Activated CD8-positive, alpha-beta T cell treated with anti-CD3 and anti-CD28 coated beads for 36 hours (primary cell): ENCODE measurements around the gene COPZ1. TPM values are rescaled to one million over a fixed set of nuclear protein-coding genes. Genes with fewer than 3 reads are reported as not detected.

Experiments used
- ATAC-seq: fragments of 200-7000 bp; cut with Tn5 transposase; one replicate; pipeline ENCODE4 v1.10.0; 2021; ENCODE audit warnings: mild to moderate bottlenecking, moderate library complexity
- CTCF ChIA-PET: fragments of 350-600 bp; sonication (Branson Sonifier 250); formaldehyde crosslinking; loops from one replicate; lab custom pipeline; 2021; ENCODE audit warnings: antibody characterized with exemption; lab: Charles Lee
- POLR2A ChIA-PET: fragments of 350-600 bp; sonication (Branson Sonifier 250); formaldehyde crosslinking; loops from one replicate; lab custom pipeline; 2021; ENCODE audit warnings: antibody characterized with exemption; lab: Charles Lee
- DNase-seq: peaks from one replicate; pipeline ENCODE4 v3.0.0-alpha.2; 2020
- H3K27ac Mint-ChIP-seq: one replicate; pipeline ENCODE4 v1.8.0; 2021; ENCODE audit warnings: mild to moderate bottlenecking, mixed read lengths
- H3K27me3 Mint-ChIP-seq: one replicate; pipeline ENCODE4 v1.8.0; 2021; ENCODE audit warnings: mixed read lengths
- H3K36me3 Mint-ChIP-seq: one replicate; pipeline ENCODE4 v1.8.0; 2021; ENCODE audit warnings: low read depth, mixed read lengths
- H3K4me1 Mint-ChIP-seq: one replicate; pipeline ENCODE4 v1.8.0; 2021; ENCODE audit warnings: low read depth, mixed read lengths
- H3K4me3 Mint-ChIP-seq: one replicate; pipeline ENCODE4 v1.8.0; 2021; ENCODE audit warnings: mild to moderate bottlenecking, moderate library complexity, mixed read lengths
- H3K9me3 Mint-ChIP-seq: one replicate; pipeline ENCODE4 v1.8.0; 2021; ENCODE audit warnings: mixed read lengths
- intact Hi-C: fragments of 100-400 bp; cut with micrococcal nuclease; formaldehyde crosslinking; loops from one replicate; pipeline ENCODE4 v1.10.0; 2022
- total RNA-seq, 2 experiments: library from RNA; stranded (reverse); gene quantifications; one replicate each; pipeline ENCODE4 v1.2.3, GENCODE V29; 2021
- TF ChIP-seq, protein P1 (sequence below): fragments of 200-600 bp; IDR thresholded peaks from one replicate; pipeline ENCODE4 v1.8.0; 2022; ENCODE audit warnings: antibody characterized with exemption, mild to moderate bottlenecking

The COPZ1 gene
- total RNA-seq, 2 experiments from 2014 or later, result 75.8 to 78.4 TPM

DNA sequence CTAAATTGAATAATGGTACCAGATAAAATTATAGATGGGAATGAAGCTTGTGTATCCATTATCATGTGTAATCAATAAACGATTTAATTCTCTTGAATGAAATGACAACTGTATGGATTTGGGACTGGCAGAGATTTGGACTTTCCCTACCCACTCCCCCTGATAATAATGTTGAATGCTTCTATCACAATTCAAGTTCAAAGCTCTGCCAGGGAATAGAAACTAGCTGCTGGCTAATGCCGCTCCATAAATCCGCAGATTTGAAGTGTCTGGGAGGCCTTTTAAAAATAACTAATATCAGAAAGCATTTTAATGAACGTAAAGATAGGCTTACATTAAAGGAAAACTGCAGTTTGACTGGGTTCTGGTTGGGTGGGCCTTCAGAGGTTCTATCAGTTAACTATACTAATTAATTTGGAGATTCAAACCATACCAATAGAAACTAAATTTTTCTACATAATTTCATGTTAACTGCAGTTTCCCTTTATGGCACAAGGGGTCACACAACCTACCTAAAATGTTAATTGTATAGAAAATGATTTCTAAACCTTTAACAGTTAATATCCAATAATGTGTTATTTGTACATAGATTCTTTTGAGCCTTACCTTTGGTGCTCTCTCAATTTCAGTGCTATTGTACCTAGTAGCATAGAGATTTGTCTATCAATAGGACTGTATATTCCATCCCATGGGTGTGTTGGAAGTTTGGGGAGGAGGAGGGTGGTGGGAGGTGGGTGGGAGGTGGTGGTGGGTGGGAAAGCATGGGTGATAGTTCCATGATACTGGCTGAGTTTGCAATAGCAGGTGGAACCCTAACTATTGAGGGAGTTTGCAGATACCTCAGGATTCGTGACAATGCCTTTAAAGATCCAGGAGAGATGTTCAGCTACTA lies 39.5 kb upstream of the COPZ1 start:
- Mint-ChIP-seq H3K9me3 (no peaks in the 10 kb centered on the region), H3K36me3 (no peaks in the 10 kb centered on the region), H3K4me1 (peaks cover 38% of the 10 kb centered on the region), H3K27me3 (no peaks in the 10 kb centered on the region), H3K4me3 (no peak overlapping the region), H3K27ac (peak overlapping the region; percentile 73)
- DNase-seq (no peak), ATAC-seq (no peak)
- CTCF ChIA-PET, result interaction anchor here (1.1 to 3.4 kb wide), 7 partner anchors 9 to 83 kb away, joined by 3 to 20 read pairs (median 9); partner anchors contain the start of genes COPZ1 and NFE2
- TF ChIP-seq, protein P1, sequence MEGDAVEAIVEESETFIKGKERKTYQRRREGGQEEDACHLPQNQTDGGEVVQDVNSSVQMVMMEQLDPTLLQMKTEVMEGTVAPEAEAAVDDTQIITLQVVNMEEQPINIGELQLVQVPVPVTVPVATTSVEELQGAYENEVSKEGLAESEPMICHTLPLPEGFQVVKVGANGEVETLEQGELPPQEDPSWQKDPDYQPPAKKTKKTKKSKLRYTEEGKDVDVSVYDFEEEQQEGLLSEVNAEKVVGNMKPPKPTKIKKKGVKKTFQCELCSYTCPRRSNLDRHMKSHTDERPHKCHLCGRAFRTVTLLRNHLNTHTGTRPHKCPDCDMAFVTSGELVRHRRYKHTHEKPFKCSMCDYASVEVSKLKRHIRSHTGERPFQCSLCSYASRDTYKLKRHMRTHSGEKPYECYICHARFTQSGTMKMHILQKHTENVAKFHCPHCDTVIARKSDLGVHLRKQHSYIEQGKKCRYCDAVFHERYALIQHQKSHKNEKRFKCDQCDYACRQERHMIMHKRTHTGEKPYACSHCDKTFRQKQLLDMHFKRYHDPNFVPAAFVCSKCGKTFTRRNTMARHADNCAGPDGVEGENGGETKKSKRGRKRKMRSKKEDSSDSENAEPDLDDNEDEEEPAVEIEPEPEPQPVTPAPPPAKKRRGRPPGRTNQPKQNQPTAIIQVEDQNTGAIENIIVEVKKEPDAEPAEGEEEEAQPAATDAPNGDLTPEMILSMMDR, result peak; percentile 57
- intact Hi-C loops, result no loop called here
- POLR2A ChIA-PET, result interaction anchor here (0.6 to 7.5 kb wide), 20 partner anchors 9 to 215 kb away, joined by 3 to 70 read pairs (median 6); partner anchors contain the start of genes COPZ1, NCKAP1L and NFE2

DNA sequence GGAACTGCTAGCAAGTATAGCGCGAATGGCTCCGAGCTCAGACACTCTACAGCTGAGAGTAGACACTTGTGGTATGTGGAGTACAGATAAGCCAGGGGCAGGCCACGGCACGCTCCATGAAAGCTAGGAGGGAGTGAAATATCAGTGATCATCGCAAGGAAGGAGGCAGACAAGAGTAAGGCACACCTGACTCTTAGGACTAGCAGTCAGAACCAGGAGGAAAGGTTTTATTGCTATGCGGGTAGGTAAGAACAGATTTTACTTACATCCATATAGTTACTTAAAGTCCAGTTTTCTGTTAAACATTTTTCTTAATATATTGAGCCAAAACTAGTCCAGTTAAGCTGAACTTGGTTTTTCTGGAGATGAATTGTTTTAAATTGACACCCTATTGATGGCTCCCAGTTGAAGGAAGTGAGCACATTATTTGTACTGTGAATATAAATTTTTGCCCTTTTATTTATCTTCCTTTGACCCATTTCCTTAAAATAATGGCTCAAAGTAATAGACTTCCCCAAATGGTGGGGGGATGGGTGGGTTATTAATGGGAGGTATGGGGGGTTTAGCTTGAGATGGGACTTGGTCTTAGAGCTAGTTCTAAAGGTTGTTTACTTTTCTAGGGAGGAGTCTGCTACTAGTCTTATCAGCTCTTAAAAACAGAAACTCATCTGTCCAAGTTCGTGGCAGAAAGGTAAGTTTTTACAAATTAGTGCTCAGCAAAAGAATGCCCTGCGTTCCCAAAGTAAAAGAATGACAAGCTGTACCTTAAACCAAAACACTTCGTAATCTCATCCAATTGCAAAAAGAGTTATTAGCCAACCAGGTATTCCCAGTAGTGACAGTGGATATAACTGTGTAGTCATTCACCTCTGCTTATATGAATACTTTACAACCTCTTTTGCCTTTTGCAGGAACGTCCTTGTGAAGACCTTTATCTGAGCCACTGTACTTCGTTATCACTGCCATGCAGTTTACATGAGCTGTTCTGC lies 38.6 kb upstream of the COPZ1 start:
- POLR2A ChIA-PET, result interaction anchor here (0.6 to 7.5 kb wide), 31 partner anchors 9 to 266 kb away, joined by 3 to 70 read pairs (median 5); partner anchors contain the start of genes COPZ1, NCKAP1L and NFE2
- CTCF ChIA-PET, result interaction anchor here (0.8 to 3.4 kb wide), 12 partner anchors 8 to 113 kb away, joined by 3 to 20 read pairs (median 7); partner anchors contain the start of genes COPZ1 and NFE2
- Mint-ChIP-seq H3K36me3 (no peaks in the 10 kb centered on the region), H3K4me3 (peak overlapping the region; percentile 8), H3K27ac (peak overlapping the region; percentile 73), H3K27me3 (no peaks in the 10 kb centered on the region), H3K4me1 (peaks cover 38% of the 10 kb centered on the region), H3K9me3 (no peaks in the 10 kb centered on the region)
- no peak for DNase-seq
- intact Hi-C loops, result no loop called here
- no peak for ATAC-seq
- TF ChIP-seq, protein P1, result no peak

DNA sequence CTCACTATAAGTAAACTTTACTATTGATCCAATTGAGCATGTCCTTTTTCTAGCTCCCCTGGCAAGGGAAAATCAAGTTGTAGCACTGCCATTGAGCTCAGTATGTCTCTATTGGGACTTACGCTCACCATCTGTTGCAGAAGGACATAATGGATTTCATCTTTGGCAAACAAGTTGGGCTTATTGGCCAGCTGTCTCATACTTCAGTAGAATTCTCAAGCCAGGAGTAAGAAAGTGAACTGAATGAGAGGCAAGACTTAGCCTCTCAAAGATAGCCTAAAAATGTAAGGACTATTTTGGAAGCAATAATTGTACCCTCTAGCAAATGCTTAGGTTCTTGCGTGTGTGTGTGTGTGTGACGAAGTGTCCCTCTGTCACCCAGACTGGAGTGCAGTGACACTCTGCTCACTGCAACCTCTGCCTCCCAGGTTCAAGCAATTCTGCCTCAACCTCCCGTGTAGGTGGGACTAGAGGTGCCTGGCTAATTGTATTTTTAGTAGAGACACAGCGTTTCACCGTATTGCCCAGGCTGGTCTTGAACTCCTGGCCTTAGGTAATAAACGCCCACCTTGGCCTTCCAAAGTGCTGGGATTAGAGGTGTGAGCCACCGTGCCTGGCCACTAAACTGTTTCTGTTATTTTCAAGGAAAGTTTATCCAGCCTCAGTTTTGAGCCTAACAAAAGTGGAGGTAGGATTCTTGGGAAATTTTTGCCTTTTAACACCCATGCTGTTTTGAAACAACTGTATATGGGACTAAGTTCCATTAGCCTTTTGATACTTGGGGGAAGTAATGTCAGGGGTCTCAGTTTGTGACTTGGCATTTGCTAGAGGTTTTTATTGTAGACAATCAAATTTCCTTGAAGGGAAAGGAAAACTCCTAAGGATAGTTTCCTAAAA lies 37.4 kb upstream of the COPZ1 start:
- TF ChIP-seq, protein P1, result no peak
- Mint-ChIP-seq H3K27ac (no peak overlapping the region), H3K9me3 (no peaks in the 10 kb centered on the region), H3K4me3 (no peak overlapping the region), H3K27me3 (no peaks in the 10 kb centered on the region), H3K4me1 (peaks cover 38% of the 10 kb centered on the region), H3K36me3 (no peaks in the 10 kb centered on the region)
- intact Hi-C loops, result no loop called here
- ATAC-seq (peak; percentile 9), DNase-seq (no peak)
- ChIA-PET CTCF (interaction anchor here (0.8 to 9.7 kb wide), 10 partner anchors 9 to 112 kb away, joined by 3 to 117 read pairs (median 9); partner anchors contain the start of genes COPZ1 and NFE2), POLR2A (interaction anchor here (0.7 to 7.5 kb wide), 35 partner anchors 7 to 265 kb away, joined by 3 to 70 read pairs (median 5); partner anchors contain the start of genes CBX5, COPZ1, HNRNPA1 and NCKAP1L)
